HEK293T (cell line): ENCODE measurements around the gene COPS8.

Experiments
- CTCF ChIA-PET: fragments of 350-600 bp; formaldehyde crosslinking; extraction: SDS; loops from one replicate; lab custom pipeline; 2021; ENCODE audit warnings: antibody characterized with exemption, inconsistent platforms; lab: Yijun Ruan, JAX
- POLR2A ChIA-PET: fragments of 350-600 bp; formaldehyde crosslinking; extraction: SDS; loops from one replicate; lab custom pipeline; 2020; ENCODE audit warnings: antibody characterized with exemption, inconsistent platforms; lab: Yijun Ruan, JAX
- DNase-seq: peaks from one replicate; pipeline ENCODE4 v3.0.0; 2012; ENCODE audit warnings: mixed read lengths; ENCODE audit errors: extremely low spot score
- ARNT ChIP-seq: fragments of 450-650 bp; IDR thresholded peaks from 2 replicates; pipeline ENCODE4 v1.6.1; 2017; ENCODE audit warnings: mild to moderate bottlenecking
- BHLHE40 ChIP-seq: fragments of 450-650 bp; IDR thresholded peaks from 2 replicates; pipeline ENCODE4 v1.6.1; 2016; ENCODE audit warnings: mild to moderate bottlenecking, moderate library complexity, borderline replicate concordance
- CTBP1 ChIP-seq: fragments of 450-650 bp; IDR thresholded peaks from 2 replicates; pipeline ENCODE4 v1.6.1; 2016; ENCODE audit warnings: borderline replicate concordance
- ELF4 ChIP-seq: fragments of 450-650 bp; IDR thresholded peaks from 2 replicates; pipeline ENCODE4 v1.6.1; 2017; ENCODE audit warnings: antibody characterized with exemption
- FOXA1 ChIP-seq: fragments of 450-650 bp; IDR thresholded peaks from 2 replicates; pipeline ENCODE4 v1.6.1; 2016; ENCODE audit warnings: mild to moderate bottlenecking
- FOXK2 ChIP-seq: fragments of 450-650 bp; IDR thresholded peaks from 2 replicates; pipeline ENCODE4 v1.6.1; 2016; ENCODE audit warnings: mild to moderate bottlenecking
- FOXM1 ChIP-seq: fragments of 450-650 bp; IDR thresholded peaks from 2 replicates; pipeline ENCODE4 v1.6.1; 2017; ENCODE audit warnings: mild to moderate bottlenecking, borderline replicate concordance
- HDGF ChIP-seq: fragments of 450-650 bp; IDR thresholded peaks from 2 replicates; pipeline ENCODE4 v1.6.1; 2017; ENCODE audit warnings: antibody characterized with exemption, borderline replicate concordance
- L3MBTL2 ChIP-seq: fragments of 450-650 bp; conservative IDR thresholded peaks from 2 replicates; pipeline ENCODE4 v1.6.1; 2016; ENCODE audit warnings: mild to moderate bottlenecking
- LEF1 ChIP-seq: fragments of 450-650 bp; IDR thresholded peaks from 2 replicates; pipeline ENCODE4 v1.6.1; 2017; ENCODE audit warnings: mild to moderate bottlenecking, borderline replicate concordance
- NFRKB ChIP-seq: fragments of 450-650 bp; IDR thresholded peaks from 2 replicates; pipeline ENCODE4 v1.6.1; 2016; ENCODE audit warnings: mild to moderate bottlenecking, moderate library complexity
- PKNOX1 ChIP-seq: fragments of 450-650 bp; IDR thresholded peaks from 2 replicates; pipeline ENCODE4 v1.6.1; 2016
- SP1 ChIP-seq: fragments of 450-650 bp; IDR thresholded peaks from 2 replicates; pipeline ENCODE4 v1.6.1; 2017
- SUZ12 ChIP-seq: fragments of 450-650 bp; IDR thresholded peaks from 2 replicates; pipeline ENCODE4 v1.6.1; 2016; ENCODE audit warnings: mild to moderate bottlenecking
- TARDBP ChIP-seq: fragments of 450-650 bp; IDR thresholded peaks from 2 replicates; pipeline ENCODE4 v1.6.1; 2016
- ZNF384 ChIP-seq: fragments of 450-650 bp; IDR thresholded peaks from 2 replicates; pipeline ENCODE4 v1.6.1; 2016

The COPS8 gene

GRCh38 chr2:237045449-237045848 lies 40.2 kb upstream of the COPS8 start:
- CTCF ChIA-PET: no interaction called here

DNA sequence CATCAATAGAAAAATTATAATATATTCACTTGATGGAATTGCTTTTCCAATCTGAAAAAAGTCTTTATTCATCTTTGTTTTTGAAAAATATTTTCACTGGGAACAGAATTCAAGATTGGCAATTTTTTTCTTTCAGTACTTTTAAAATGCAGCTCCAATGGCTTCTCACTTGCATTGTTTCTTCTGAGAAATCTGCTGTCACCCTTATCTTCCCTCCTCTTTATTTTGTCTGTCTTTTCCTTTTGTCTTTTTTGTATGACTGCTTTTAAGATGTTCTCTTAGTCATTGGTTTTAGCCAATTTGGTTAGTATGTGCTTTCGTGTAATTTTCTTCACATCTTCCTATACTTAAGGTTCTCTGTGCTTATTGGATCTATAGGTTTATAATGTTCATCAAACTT lies 37.1 kb upstream of the COPS8 start:
- DNase-seq: no peak
- CTCF ChIA-PET: no interaction called here
- TF ChIP-seq BHLHE40 (no peak), ARNT (no peak), HDGF (no peak), SP1 (no peak), TARDBP (no peak), PKNOX1 (no peak), LEF1 (no peak), ELF4 (no peak), L3MBTL2 (no peak), FOXM1 (no peak), CTBP1 (no peak), FOXA1 (no peak), ZNF384 (no peak)
- POLR2A ChIA-PET: no interaction called here

More at GRCh38 chr2:237045449-237045848, 40.2 kb upstream of the COPS8 start:
- no peak for DNase-seq
- POLR2A ChIA-PET: no interaction called here
- no peak for TF ChIP-seq CTBP1
- no peak for TF ChIP-seq ZNF384
- TF ChIP-seq HDGF: no peak
- no peak for TF ChIP-seq FOXK2
- no peak for TF ChIP-seq ELF4
- TF ChIP-seq BHLHE40: no peak
- no peak for TF ChIP-seq SUZ12
- no peak for TF ChIP-seq FOXA1

DNA sequence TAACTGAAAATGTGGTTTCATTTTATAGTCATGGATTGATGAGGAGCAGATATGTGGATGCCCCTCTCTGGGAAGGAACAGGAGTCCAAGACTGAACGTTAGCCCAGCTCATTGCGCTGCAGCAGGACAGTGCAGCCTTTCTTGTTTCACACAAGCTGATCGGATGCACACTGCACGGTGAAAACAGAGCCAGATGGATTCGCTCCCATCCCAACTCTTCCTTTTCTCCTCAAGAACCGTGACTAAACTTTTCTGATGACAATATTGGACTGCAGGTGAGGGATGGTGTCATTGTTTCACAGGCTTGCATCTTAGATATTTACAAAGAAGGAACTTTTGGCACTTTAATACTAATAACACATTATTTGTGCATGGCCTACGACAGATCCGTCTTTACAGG lies 33.8 kb upstream of the COPS8 start:
- POLR2A ChIA-PET: no interaction called here
- DNase-seq: no peak
- TF ChIP-seq SUZ12 (no peak), L3MBTL2 (no peak), TARDBP (no peak)
- CTCF ChIA-PET: no interaction called here

DNA sequence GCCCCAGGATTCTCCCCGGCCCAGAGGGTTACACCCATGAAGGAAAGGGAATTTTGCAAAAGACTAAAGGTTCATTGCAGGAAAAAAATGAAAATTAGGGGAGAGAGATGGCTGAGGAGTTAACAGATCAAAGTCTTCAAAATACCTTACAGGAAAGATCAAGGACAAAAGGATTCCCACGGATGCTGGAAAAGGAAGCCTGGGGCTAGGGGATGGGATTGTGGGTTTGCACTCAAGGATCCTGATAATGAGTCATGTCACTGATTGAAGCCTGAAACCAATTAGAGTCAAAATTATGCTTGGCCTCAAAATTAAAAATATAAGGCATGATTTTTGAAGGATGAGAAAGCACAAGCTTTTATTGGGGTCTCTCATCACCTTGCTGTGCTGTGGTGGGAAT lies 32.6 kb upstream of the COPS8 start:
- DNase-seq: no peak
- ChIA-PET CTCF (no interaction called here), POLR2A (no interaction called here)
- TF ChIP-seq PKNOX1: no peak
- TF ChIP-seq ZNF384: no peak
- TF ChIP-seq ELF4: no peak
- no peak for TF ChIP-seq FOXK2

DNA sequence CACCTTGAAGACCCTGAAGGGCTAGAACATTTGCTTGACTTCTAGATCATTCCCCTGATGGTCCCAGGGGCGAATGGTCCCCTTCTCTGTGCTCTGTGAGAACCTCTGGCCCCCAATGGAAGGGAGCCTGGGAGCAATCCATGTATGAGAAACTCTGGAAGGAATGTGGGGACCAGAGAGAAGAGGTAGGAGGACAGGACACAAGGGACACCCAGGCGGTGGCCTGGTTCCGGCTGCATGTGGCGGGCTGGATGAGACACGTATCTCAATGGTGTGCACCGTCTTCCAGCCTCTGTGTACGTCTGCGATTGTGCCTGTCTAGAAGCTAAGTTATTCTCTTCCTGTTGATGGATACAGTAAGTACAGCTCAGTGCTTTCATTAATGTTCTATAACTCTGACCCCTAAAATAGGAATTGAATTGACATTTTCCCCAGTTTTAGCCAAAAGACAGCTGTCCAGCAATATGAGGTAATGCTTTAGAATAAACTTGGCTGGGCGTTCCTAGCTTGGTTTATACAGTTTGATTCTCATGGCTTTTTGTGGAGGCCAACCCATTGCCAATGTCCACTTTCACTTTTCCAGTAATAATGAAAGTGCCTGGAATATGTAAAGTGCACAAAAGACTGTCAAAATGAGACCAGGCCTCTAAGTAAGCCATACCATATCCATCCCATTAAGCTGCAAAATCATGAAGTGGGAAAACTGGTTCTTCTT lies 30.1 kb upstream of the COPS8 start:
- CTCF ChIA-PET: no interaction called here
- no peak for DNase-seq
- POLR2A ChIA-PET: no interaction called here

DNA sequence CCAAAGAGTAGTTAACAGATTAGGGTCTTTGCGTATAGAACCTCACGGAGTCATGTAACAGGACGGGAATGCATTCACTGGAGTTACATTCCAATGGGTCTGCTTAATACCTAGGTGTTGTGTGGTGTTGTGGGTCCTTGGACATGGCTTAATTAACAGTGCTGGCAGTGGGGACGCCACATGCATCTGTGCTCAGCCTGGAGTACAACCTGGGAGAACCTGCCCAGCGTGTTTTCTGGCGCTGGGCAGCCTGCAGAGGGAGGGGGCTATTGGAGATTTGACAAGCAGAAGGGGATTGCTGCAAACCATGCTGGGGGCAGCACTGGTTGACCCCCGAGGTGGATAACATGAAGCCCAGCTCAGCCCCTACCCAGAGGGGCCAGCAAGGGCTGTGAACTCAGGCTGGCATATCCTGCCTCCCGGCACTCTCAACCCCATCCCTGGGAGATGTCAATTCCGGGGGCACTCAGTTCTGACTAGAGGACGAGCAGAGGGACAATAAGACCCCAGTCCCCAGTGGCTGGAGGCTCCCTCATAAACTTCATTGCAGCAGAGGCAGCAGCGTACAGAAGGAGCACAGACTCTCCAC lies 29.3 kb upstream of the COPS8 start:
- TF ChIP-seq TARDBP (no peak), ARNT (no peak), LEF1 (no peak), FOXM1 (no peak), ELF4 (no peak), ZNF384 (no peak), BHLHE40 (no peak), NFRKB (no peak), FOXK2 (no peak), FOXA1 (no peak), CTBP1 (no peak), PKNOX1 (no peak)
- CTCF ChIA-PET: no interaction called here
- DNase-seq: no peak
- POLR2A ChIA-PET: no interaction called here

More for the DNA sequence above, 30.1 kb upstream of the COPS8 start:
- TF ChIP-seq BHLHE40: no peak
- TF ChIP-seq ELF4: no peak
- no peak for TF ChIP-seq CTBP1
- TF ChIP-seq FOXM1: no peak

GRCh38 chr2:237057107-237057506 lies 28.6 kb upstream of the COPS8 start:
- CTCF ChIA-PET: no interaction called here
- POLR2A ChIA-PET: no interaction called here

More at GRCh38 chr2:237057107-237057506, 28.6 kb upstream of the COPS8 start:
- TF ChIP-seq FOXK2 (no peak), FOXM1 (no peak), ELF4 (no peak), HDGF (no peak), BHLHE40 (no peak), LEF1 (no peak)
- no peak for DNase-seq
